ENCODE data around the gene MBNL1.

MBNL1 gene

DNA sequence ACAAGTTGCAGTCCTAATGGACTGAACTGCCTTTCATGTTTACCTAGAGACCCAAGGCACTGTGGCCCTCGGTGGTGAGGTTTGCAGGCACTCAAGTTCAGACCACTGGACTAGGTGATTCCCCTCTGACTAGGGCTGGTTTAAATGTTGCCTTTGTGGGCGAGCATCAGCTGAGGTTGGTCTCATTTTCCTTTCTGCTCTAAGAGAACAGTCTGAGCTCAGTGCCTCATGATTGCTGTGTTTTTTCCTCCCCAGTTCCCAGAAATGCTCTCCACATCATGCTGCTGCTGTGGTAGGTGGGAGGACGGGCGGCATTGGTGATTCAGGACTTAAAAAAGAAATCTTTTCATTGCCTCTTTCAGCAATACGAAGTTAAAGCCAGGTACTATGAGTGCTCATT, 237.2 kb downstream of the MBNL1 start:
- DNase-seq (ENCODE audit: low read depth, low spot score), result no peak
- no peak overlapping the region for H3K27ac ChIP-seq

DNA sequence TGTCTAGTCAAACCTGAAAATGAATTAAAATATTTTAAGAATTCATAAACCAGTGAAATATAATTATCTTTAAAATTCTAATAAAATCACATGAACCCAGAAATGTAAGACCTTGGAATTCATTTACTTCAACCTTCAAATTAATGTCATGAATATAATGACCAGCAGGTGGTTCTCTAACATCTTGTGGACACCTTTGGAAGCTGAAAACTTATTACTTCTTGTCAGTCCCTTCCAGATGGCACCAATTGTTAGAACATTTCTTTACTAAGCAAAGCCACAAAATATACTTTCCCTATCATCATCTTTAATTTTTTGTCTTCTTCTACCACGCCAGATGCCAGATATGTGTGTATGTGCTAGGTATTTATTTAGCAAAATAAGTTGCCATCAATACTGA, 240.0 kb downstream of the MBNL1 start:
- no peak overlapping the region for H3K27ac ChIP-seq
- DNase-seq (ENCODE audit: low read depth, low spot score), result no peak

DNA sequence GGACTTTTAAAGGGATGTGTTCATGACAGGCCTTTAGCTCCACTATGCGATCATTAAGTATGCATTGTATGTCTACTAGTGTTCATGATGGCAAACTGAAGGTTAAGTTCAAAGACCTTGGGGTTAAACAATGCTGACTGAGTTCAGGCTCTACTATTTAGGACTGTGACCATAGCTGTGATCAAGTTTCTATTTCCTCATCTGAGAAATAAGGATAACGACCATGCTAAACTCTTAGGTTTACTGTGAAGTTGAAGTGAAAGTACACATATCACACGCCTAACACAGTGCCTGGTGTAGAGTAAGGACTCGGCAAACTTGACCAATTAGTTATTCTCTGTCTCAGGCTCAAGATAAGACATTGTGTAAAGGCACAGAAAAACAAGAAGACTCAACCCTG, 243.2 kb downstream of the MBNL1 start:
- no peak overlapping the region for H3K27ac ChIP-seq
- DNase-seq (ENCODE audit: low read depth, low spot score), result no peak

DNA sequence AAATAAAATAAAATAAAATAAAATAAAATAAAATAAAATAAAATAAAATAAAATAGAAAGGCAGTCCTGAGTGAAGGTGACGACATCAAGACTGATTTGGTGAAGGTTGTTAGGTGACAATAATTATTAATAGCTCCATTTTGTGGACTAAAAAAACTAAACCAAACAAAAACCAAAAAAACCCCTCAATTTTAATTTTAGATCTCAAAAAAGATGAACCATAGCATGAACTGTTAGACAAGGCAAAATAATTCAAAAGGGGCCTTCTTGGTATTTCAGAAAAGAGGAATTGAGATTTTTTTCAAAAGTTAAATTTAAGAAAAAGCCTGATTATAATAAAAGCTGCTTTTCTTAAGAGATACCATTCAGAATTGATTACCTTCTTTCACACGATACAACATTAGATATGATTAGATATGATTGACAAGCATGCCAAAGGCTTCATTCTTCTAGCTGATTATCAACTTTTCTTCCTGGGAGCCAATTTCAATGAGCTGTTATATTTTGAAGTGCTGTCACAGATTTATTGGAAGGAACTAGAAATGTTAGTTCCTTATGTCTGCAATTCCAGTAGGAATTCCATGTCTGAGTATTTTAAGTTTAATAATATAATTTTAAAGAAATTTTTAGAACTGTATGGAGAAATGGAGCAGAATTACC, 244.7 kb downstream of the MBNL1 start:
- no peak overlapping the region for H3K27ac ChIP-seq
- DNase-seq (ENCODE audit: low read depth, low spot score), result no peak
